Amniotic epithelial cell (primary cell): ENCODE data around the gene PPP2CA.
"Not testable (repeated sequence)": the region's sequence is repeated elsewhere in the genome, so short reads cannot be mapped to it uniquely, and the experiment has no call there.

ENCODE experiments used
- DNase-seq: peaks from one replicate; pipeline ENCODE4 v3.0.0-alpha.2; 2010; ENCODE audit warnings: low read depth

Gene PPP2CA

DNA sequence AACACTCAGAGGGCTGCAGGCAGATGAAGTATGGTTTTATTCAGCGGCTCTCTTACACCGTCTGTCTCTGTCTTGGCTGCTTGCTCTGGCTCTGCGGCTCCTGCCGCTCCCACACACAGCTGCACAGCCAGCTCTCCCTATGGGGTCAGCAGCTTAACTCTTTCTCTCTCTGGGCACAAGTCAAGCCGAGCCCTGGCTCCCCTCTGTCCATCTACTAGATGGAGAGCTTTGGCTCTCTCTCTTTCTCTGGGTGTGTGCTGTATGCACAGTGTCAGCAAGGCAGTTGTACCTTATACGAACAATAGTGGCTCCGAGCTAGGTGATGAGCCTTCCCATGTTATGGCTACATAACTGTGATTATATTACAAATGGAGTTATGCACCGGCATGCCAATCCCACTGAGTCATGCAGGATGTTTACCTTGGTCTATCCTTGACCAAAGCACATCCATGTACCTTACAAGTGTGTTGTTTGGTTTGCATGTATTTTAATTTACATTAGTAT is 19.3 kb upstream of the PPP2CA start:
- DNase-seq: peak; percentile 92

DNA sequence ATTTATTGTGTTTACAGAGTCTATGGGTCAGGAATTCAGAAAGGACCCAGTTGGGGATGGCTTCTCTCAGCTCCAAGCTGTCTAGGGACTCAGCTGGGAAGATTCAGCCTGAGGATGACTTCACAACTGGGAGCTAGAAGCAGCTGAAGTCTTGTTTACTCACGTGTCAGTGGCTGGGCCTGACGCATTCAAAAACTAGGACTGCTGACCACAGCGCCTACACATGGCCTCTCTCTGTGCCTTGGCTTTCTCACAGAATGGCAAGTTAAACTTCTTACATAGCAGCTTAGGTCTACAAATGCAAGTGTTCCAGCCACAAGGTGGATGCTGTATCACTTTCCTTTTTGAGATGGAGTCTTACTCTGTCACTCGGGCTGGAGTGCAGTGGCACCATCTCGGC is 16.3 kb upstream of the PPP2CA start:
- peak; percentile 96 for DNase-seq

DNA sequence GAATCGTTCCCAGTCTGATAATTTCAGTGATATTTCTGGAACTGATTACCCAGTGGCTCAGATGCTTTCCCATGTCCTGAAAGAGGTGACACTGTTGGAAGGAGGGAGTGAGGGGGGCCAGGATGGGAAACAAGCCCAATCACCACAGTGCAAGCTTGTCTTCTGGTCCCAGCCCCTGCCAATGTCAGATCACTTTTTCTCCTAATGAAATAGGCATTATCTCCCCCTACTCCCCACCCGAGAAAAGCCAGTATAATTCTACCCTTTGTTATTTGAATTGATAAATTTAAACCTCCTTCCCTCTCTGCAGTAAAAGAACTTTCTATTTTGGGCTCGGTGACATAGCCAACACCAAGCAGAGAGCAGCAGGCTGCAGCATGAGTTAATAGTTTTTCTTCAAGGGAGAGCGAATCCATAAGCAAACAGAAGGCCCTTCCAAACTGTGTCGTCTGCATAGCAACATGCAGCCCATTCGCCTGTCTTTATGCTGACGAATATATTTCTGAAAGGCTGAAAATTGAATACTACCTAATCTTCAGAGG is 14.6 kb upstream of the PPP2CA start:
- peak; percentile 62 for DNase-seq

DNA sequence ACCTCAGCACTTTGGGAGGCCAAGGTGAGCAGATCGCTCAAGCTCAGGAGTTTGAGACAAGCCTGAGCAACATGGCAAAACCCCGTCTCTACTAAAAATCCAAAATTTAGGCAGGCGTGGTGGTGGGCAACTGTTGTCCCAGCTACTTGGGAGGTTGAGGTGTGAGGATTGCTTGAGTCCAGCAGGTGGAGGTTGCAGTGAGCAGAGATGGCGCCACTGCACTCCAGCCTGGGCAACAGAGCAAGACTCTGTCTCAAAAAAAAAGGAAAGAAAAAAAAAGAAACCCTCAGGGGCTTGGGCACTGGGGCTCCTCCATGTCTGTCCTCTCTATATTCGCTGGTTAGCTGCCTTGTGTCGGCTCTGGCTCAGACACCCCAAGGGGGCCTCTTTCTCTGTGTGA is 10.9 kb upstream of the PPP2CA start:
- no peak for DNase-seq

DNA sequence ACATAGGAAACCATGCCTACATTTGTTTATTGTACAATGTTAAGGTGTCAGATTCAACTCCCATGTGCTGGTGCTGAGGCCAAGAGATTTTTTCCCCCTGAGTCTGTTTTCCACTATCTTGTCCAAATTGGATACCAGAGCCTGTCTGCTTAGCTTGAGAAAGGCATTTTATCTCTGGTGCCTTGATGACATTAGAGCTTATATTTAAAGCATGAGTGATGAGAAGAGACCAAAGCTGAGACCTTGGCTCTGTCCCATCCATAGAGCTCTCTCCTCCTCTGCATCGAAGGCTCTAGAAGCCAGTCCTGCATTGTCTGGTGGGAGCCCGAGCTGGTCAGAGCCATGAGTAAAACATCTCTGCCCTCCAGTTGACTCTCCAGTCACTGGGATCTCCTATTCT is 10.4 kb upstream of the PPP2CA start:
- peak; percentile 42 for DNase-seq

DNA sequence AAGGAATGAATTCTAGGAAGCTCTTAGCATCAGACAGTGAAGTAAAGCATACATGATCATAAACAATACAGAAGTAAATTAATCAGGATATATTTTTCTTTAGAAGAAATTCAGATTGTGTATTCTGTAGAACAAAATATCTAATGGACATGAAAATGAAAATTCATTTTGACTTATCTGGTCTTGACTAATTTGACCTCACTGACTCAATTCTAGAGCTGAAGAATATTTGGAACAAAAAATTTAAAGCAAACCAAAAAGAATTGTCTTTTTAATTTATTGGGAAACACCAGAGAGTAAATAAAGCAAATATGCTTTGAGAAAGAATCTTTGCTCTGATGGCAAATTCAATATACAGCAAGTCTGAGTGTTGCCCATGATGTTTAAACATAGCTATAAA is 2.8 kb upstream of the PPP2CA start:
- DNase-seq: no peak

DNA sequence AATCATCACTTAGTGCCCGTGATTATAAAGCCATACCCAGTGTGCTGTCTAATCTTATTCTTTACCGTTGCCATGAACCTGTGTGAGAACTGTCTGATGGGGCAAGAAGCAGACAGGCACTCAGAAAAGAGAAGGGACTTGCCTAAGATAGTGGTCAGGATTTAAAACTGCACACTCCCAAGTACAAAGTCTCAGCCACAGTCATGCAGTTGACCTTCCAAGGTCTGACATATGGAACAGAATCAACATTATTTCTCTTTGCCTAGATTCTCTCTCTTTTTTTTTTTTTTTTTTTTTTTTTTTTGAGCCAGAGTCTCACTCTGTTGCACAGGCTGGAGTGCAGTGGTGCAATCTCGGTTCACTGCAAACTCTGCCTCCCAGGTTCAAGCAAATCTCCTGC is 1.9 kb upstream of the PPP2CA start:
- no peak for DNase-seq

DNA sequence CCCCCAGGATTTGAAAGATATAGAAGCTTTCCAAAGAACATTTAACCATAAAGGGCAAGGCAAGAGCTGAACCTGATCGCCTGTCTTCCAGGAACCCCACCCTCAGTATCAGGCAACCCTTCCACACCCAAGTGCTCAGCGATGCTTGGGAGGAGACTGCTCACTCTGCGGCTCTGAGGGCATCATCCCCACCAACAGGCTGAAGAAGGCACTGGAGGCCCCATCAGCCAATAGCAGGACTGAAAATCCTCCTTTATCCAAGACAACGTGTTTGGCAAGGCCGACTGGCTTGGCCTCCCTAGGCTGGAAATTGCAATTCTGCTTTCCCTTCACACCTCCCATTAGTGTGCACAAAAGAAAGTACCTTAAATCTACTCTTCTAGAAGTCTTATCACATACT is 1.4 kb upstream of the PPP2CA start:
- peak; percentile 39 for DNase-seq

DNA sequence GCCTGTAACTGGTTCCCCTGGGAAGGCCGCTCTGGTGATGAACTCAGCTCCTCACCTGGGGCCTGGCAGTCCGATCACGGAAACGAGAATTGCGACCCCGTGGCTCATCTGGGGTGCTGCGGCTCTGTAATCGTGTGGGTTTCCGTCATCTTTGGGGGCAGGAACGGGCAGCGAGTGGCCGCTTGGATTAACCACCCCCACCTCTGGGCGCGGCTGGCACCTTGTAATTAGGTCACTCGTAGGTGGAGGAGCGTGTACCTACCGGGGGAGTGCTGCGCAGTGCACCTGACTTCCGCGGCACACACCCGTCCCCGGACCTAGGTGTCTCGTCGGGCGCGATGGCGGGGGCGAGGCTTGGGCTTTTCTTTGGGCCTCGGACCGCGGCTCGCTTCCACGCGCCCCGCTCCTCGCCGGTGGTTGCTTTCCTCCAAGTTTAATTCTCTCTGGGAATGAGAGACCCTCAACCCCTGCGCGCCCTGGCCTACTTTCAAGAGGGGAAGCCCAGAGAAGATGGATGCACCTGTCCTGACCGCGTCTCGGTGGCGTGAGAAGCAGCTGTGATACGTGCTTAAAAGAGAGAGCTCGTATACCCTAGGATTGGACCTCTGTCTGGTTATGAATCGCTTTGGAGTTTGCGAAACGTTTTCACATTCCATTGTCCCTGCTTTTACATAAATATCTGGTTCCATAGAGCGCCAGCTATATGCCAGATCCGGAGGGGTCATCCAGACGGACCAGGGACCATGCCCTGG is 744 bp upstream of the PPP2CA start:
- DNase-seq: peak; percentile 40

DNA sequence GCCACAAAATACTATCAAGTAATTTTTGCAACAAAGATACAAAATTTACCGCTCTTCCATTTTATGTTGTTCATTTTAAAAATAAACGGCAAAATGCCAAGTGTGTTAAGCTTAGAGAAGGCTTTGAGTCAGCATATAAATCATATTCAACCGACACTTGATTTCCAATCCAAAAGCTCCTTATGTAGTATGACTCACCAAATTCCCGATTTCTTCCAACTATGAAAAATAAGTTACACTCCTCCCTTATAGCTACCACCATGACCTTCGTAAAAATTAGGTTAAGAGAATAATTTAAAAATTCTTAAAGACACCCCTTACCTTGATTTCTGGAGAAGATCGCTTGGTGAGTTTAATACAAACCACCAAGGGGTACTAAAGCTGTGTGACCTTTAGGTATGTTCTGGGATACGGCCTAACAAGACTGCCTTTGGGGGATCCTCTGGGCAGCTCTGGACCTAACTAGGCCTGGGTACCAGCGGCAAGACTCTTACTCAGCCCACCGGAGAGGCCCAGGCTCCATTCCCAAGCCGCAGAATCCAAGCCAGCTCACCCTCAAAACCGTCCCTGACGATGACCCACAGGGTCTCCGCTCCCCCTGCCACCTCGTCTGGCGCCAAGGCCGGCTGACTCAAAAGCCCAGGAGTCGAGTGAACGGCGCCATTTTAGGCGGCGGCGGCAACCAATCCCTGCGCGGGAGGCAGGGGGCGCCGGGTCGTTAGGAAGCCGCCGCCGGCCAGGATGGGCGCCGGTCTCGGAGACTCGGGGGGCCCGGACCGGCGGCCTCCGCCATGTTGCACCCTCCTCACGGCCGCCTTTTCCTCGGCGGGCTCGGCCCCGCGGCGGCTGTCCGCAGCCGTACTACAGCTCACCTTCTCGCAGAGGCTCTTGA is 739 bp downstream of the PPP2CA start:
- DNase-seq: peak; percentile 77

DNA sequence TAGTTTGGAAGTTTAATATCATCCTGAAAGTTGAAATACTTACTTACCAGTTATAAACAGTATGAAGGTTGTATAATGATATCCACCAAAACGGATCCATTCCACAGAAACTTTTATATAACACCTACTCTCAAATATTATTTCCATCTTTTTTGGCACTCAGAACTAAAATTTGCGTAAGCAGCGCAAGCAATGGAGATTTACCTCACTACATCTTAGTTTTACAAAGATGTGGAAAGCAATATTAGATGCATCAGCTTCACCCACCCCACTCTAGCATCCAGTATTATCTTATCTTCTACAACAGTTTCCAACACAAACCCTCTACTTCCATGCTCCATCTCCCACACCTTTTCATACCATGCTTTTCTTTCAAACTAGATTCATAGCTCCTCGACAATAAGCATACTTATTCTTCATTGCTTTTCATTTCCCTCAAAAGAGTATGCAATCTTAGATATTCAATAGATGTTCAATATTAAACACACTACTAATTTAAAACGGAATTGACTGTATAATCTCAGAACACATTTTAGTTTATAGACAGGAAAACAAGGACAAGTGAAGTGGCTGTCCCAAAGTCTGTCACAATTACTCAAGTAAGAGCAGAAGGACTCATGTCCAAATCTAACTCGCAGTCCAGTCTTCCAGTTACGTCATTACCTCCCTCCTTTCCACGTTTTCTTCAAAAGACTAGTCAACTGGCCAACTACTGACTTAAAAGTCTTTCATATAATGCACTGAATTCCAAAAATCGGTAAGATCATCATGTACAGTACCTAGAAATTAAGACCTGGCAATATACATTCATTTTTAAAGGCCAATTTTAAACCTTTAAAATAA is 2.2 kb downstream of the PPP2CA start:
- no peak for DNase-seq

DNA sequence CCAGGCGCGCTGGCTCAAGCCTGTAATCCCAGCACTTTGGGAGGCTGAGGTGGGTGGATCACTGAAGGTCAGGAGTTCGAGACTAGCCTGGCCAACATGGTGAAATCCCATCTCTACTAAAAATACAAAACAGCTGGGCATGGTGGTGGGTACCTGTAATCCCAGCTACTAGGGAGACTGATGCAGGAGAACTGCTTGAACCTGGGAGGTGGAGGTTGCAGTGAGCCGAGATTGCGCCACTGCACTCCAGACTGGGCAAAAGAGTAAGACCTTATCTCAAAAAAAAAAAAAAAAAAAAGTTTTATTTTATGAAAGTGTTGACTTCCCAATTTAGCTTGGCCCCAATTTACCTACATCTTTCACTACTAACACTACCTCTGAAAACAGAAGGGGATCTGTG is 4.2 kb downstream of the PPP2CA start:
- not testable (repeated sequence) for DNase-seq

DNA sequence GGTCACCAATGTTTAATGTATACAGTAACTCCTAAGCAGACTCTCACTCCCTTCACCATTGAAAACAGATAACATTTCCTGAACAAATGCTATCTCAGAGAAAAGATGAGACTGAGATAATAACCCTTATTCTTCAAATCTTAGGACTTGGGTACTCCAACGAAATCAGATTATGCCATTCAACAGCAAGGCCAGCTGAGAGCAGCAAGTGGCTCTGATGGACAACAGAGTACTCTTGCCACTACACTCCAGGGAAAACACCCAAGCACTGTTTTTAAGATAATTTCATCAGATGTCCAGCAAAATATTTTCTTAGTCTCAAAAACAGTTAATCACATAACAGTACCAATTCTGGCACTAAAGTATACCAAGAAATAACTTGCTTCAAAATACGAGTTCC is 10.1 kb downstream of the PPP2CA start:
- no peak for DNase-seq

DNA sequence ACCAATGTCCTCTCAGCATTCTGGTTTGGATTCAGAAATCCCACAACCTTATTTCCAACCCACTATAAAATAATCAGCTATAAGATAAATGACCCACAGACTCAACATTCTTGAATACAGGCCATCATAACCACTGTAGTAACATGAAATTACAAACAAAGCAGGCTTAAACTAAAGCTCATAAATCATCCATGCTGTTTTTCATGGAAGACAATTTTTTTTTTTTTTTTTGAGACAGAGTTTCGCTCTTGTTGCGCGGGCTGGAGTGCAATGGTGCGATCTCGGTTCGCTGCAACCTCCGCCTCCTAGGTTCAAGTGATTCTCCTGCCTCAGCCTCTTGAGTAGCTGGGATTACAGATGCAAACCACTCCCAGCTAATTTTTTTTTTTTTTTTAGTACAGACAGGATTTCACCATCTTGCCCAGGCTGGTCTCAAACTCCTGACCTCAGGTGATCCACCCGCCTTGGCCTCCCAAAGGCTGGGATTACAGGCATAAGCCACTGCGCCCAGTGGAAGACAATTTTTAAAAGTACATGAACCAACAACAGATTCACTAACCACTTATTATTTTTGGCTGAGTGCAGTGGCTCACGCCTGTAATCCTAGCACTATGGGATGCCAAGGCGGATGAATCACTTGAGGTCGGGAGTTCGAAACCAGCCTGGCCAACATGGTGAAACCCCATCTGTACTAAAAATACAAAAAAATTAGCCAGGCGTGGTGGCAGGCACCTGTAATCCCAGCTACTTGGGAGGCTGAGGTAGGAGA is 14.4 kb downstream of the PPP2CA start:
- DNase-seq: peak; percentile 86

DNA sequence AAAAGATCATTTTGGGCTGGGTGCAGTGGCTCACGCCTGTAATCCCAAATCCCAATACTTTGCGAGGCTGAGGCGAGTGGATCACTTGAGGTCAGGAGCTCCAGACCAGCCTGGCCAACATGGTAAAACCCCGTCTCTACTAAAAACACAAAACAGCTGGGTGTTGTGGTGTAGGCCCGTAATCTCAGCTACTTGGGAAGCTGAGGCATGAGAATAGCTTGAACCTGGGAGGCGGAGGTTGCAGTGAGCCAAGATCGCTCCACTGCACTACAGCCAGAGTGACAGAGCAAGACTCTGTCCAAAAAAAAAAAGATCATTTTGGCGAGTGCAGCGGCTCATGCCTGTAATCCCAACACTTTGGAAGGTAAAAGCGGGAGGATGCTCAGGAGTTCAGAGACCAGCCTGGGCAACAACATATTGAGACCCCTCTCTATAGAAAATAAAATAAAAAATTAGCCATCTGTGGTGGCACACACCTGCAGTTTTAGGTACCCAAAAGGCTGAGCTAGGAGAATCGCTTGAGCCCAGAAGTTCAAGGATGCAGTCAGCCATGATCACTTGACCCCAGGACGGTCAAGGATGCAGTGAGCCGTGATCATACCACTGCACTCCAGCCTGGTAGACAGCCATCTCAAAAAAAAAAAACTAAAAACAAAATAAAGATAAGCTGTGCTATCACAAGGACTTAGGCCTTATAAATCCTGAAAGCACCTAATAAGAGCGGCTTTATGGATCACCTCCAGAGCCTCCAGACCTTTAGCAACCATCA is 16.2 kb downstream of the PPP2CA start:
- no peak for DNase-seq

DNA sequence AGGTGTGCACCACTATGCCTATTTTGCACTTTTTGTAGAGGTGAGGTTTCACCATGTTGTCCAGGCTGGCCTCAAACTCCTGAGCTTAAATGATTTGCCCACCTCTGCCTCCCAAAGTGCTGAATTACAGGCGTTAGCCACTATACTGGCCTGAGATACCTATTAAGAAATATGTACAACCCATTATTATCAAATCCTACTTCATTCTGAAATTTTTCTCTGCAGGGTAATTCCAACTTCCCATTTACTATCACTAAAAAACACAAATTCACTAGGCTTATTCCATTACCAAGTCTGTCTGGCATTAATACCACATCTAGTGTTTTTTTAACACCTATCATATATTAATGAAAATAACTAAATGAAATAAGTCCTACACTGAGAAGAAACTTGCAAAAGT is 18.2 kb downstream of the PPP2CA start:
- no peak for DNase-seq

DNA sequence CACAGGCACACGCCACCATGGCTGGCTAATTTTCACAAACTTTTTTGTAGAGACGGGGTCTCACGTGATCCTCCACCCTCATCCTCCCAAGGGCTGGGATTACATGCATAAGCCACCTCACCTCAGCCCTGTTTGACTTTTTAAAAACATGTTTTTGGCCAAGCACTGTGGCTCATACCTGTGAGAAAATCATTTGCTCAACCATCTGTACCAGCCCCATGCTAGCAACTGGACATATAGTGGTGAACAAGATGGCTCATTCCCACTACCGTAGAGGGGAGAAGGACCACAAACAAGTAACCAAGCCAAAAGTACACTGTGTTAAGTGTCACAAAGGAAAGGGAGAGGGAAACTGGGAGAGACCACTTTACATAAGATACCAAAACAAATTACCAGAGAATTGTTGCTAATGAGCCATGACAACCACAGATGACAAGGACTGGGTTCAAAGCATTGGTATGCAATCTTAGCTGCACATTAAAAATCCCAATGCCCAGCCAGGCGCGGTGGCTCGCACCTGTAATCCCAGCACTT is 19.2 kb downstream of the PPP2CA start:
- no peak for DNase-seq

DNA sequence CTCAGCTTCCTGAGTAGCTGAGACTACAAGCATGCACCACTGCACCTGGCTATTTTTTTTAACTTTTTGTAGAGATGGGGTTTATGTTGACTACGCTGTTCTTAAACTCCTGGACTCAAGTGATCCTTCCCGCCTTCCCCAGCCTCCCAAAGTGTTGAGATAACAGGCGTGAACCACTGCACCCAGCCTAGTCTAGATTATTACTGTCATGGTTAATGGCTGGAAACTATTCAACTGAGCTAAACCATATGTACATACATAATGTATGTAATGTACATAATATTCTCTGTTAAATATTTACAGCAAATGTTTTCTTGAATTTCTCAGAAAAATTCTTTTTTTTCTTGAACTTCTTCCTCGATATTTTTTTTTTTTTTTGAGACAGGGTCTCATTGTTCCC is 21.3 kb downstream of the PPP2CA start:
- no peak for DNase-seq

DNA sequence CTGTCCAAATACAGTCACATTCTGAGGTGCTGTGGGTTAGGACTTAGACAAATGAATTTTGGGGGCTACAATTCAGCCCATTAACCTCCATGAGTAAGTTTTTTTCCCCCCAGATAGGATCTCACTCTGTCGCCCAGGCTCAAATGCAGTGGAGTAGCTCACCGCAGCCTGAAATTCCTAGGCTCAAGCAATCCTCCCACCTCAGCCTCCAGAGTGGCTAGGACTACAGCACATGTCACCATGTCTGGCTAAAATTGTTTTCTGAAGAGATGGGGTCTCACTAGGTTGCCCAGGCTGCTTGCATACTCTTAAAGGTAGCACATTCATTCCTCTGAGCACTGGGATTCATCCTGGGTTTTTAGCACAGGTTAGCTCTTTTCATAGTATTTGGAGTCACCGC is 22.2 kb downstream of the PPP2CA start:
- DNase-seq: no peak

DNA sequence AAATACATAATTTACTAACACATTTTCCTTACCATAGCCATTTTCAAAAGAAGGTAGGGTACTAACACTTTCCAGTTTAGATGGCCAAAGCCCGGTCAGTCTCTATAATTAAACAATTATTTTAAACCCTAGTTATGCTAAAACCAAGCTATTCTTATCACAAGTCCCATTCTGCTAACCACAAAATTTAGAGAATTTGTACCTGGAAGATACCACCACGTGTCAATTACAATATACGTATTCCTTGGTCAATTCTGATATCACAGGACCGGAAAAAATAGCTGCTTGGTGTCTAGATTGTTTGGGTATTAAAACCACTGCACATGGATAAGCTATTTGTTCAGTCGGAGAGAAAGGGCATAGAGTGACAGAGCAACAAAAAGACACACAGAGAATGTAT is 30.2 kb downstream of the PPP2CA start:
- no peak for DNase-seq
